CD14-positive monocyte (primary cell): ENCODE results near the gene RCBTB1. TPM values are rescaled to one million over a fixed set of nuclear protein-coding genes. Genes with fewer than 3 reads are reported as not detected.

Experiments
- DNase-seq, 3 donors: peaks; one replicate each; pipeline ENCODE4 v3.0.0-alpha.2; 2011 to 2022
- H2AFZ ChIP-seq: 2 replicates; pipeline ENCODE4 v1.6.0; 2012; ENCODE audit warnings: mild to moderate bottlenecking, low read depth, low read length, inconsistent platforms; ENCODE audit not compliant: insufficient read depth, poor library complexity, severe bottlenecking
- H3K27ac ChIP-seq, 2 donors: 1 replicate in 1 of 2; 2 replicates in 1 of 2; pipeline ENCODE4 v1.5.1; 2012 to 2013; ENCODE audit warnings: low read length in 2 of 2, control low read depth in 1 of 2, inconsistent platforms in 1 of 2, low read depth in 1 of 2, mild to moderate bottlenecking in 1 of 2
- H3K27me3 ChIP-seq, 2 donors: one replicate each; pipeline versions ENCODE4 v1.6.0 to v1.6.1; 2011 to 2013; ENCODE audit warnings: low read length in 2 of 2; ENCODE audit not compliant: control insufficient read depth in 2 of 2, insufficient read depth in 2 of 2
- H3K36me3 ChIP-seq, 2 donors: replicated peaks in 1 of 2; 1 replicate in 1 of 2; 2 replicates in 1 of 2; pipeline versions ENCODE4 v1.5.1 to v1.6.1; 2012 to 2013; ENCODE audit warnings: low read length in 2 of 2, control low read depth in 1 of 2, inconsistent platforms in 1 of 2, mild to moderate bottlenecking in 1 of 2; ENCODE audit not compliant: insufficient read depth in 2 of 2, control insufficient read depth in 1 of 2
- H3K4me1 ChIP-seq, 2 donors: 1 replicate in 1 of 2; 2 replicates in 1 of 2; pipeline versions ENCODE4 v1.5.1 to v1.6.1; 2012 to 2013; ENCODE audit warnings: low read length in 2 of 2, control low read depth in 1 of 2, inconsistent platforms in 1 of 2, mild to moderate bottlenecking in 1 of 2, moderate library complexity in 1 of 2; ENCODE audit not compliant: insufficient read depth in 2 of 2, control insufficient read depth in 1 of 2
- H3K4me2 ChIP-seq: replicated peaks from 2 replicates; pipeline ENCODE3; 2012; ENCODE audit warnings: low read length, moderate library complexity, mild to moderate bottlenecking; ENCODE audit not compliant: poor library complexity, severe bottlenecking; ENCODE audit errors: extremely low read depth
- H3K4me3 ChIP-seq, 3 experiments: fragments of 200-600 bp in 1 of 3; sonication (generic) in 1 of 3; replicated peaks in 1 of 3; 1 replicate in 2 of 3; 2 replicates in 1 of 3; pipeline ENCODE4 v1.5.1; 2011 to 2013; ENCODE audit warnings: low read length in 3 of 3, mild to moderate bottlenecking in 3 of 3, control low read depth in 2 of 3, low read depth in 2 of 3, inconsistent platforms in 1 of 3, moderate library complexity in 1 of 3
- H3K79me2 ChIP-seq: 2 replicates; pipeline ENCODE4 v1.6.0; 2012; ENCODE audit warnings: mild to moderate bottlenecking, control low read depth, inconsistent platforms, low read length, moderate library complexity; ENCODE audit not compliant: insufficient read depth
- H3K9ac ChIP-seq: 2 replicates; pipeline ENCODE4 v1.6.0; 2017; ENCODE audit warnings: low read length, mild to moderate bottlenecking; ENCODE audit not compliant: insufficient read depth, poor library complexity, severe bottlenecking
- H3K9me3 ChIP-seq, 2 donors: replicated peaks in 1 of 2; 1 replicate in 1 of 2; 2 replicates in 1 of 2; pipeline versions ENCODE4 v1.5.1 to v1.6.1; 2012 to 2013; ENCODE audit warnings: low read length in 2 of 2, control low read depth in 1 of 2; ENCODE audit not compliant: control insufficient read depth in 1 of 2, insufficient read depth in 1 of 2
- H4K20me1 ChIP-seq: 2 replicates; pipeline ENCODE4 v1.6.0; 2012; ENCODE audit warnings: mild to moderate bottlenecking, low read length, control low read depth, moderate library complexity; ENCODE audit not compliant: insufficient read depth
- H3K27ac Mint-ChIP-seq, 7 donors: one replicate each; pipeline ENCODE4 v1.8.0; 2020; ENCODE audit warnings: mild to moderate bottlenecking in 7 of 7, mixed read lengths in 7 of 7, moderate library complexity in 6 of 7, inconsistent platforms in 2 of 7
- H3K27me3 Mint-ChIP-seq, 3 donors: one replicate each; pipeline ENCODE4 v1.8.0; 2021 to 2022; ENCODE audit warnings: low read depth in 3 of 3, mild to moderate bottlenecking in 3 of 3, mixed read lengths in 3 of 3, moderate library complexity in 3 of 3, inconsistent platforms in 1 of 3
- H3K36me3 Mint-ChIP-seq, 2 donors: one replicate each; pipeline ENCODE4 v1.8.0; 2020; ENCODE audit warnings: mixed read lengths in 2 of 2, inconsistent platforms in 1 of 2, mild to moderate bottlenecking in 1 of 2
- H3K4me1 Mint-ChIP-seq: one replicate; pipeline ENCODE4 v1.8.0; 2020; ENCODE audit warnings: mild to moderate bottlenecking, mixed read lengths
- H3K4me3 Mint-ChIP-seq, 2 donors: one replicate each; pipeline ENCODE4 v1.8.0; 2020; ENCODE audit warnings: mild to moderate bottlenecking in 2 of 2, mixed read lengths in 2 of 2, moderate library complexity in 1 of 2
- H3K9me3 Mint-ChIP-seq, 7 donors: one replicate each; pipeline ENCODE4 v1.8.0; 2020 to 2022; ENCODE audit warnings: mixed read lengths in 7 of 7, mild to moderate bottlenecking in 6 of 7, moderate library complexity in 6 of 7, inconsistent platforms in 2 of 7
- CTCF ChIP-seq: fragments of 200-600 bp; IDR thresholded peaks from one replicate; pipeline ENCODE4 v1.8.0; 2022; ENCODE audit warnings: antibody characterized with exemption, mild to moderate bottlenecking
- WGBS: methylation state at CpG from one replicate; pipeline ENCODE4 v1.1.5; 2013; ENCODE audit warnings: missing lambda C conversion rate; ENCODE audit not compliant: insufficient coverage; 5-methylcytosine and 5-hydroxymethylcytosine counted together
- intact Hi-C, 2 donors: fragments of 100-400 bp; cut with micrococcal nuclease; formaldehyde crosslinking; loops; one replicate each; pipeline versions ENCODE4 v1.15.0 to v1.15.1; 2023
- polyA plus RNA-seq, 3 donors: library from polyadenylated mRNA; depleted of rRNA in 1 of 3; unstranded in 2 of 3; stranded (reverse) in 1 of 3; fragments of 300-500 nt in 2 of 3; fragments of >200 nt in 1 of 3; fragmentation: Illumina TruSeq in 2 of 3; gene quantifications; 1 replicate in 2 of 3; 2 replicates in 1 of 3; pipeline ENCODE4 v1.2.3, GENCODE V29; 2012 to 2021

Gene RCBTB1
- polyA plus RNA-seq, 3 donors: 9.8 to 19.4 (median 13.2) TPM

GRCh38 chr13:49502954-49503353 is 82.4 kb downstream of the RCBTB1 start:
- no peak overlapping the region for H3K4me3 Mint-ChIP-seq
- no peaks in the 10 kb centered on the region for H3K9me3 Mint-ChIP-seq
- no peak for DNase-seq
- Histone ChIP-seq H3K79me2 (peaks cover 7% of the 10 kb centered on the region), H3K36me3 (peaks cover 25 to 67% of the 10 kb centered on the region in 2 donors), H3K9me3 (no peaks in the 10 kb centered on the region), H3K9ac (no peak overlapping the region), H3K27me3 (no peaks in the 10 kb centered on the region), H3K27ac (no peak overlapping the region), H3K4me3 (no peak overlapping the region), H3K4me2 (no peak overlapping the region), H2AFZ (no peak overlapping the region), H4K20me1 (peaks cover 29% of the 10 kb centered on the region), H3K4me1 (no peaks in the 10 kb centered on the region)
- 35% methylated on average over 9 of the region's 9 CpGs for WGBS
- TF ChIP-seq CTCF: no peak
- peaks cover 12% of the 10 kb centered on the region for H3K4me1 Mint-ChIP-seq
- intact Hi-C loops: no loop called here
- H3K27me3 Mint-ChIP-seq: peaks cover 0 to 2% (median 0%) of the 10 kb centered on the region in 3 donors
- H3K27ac Mint-ChIP-seq: peak overlapping the region in 6 of 7 donors; percentile 1 to 63 (median 42)
- H3K36me3 Mint-ChIP-seq: peaks cover 35 to 55% of the 10 kb centered on the region in 2 donors

- H3K27ac Mint-ChIP-seq: peak overlapping the region in 1 of 7 donors; percentile 27
- H3K4me3 ChIP-seq: no peak overlapping the region
- no peak for TF ChIP-seq CTCF
- H3K9me3 Mint-ChIP-seq: no peaks in the 10 kb centered on the region
- H3K9me3 ChIP-seq: no peaks in the 10 kb centered on the region
- peaks cover 16 to 59% of the 10 kb centered on the region in 2 donors for H3K36me3 ChIP-seq
- H2AFZ ChIP-seq: no peak overlapping the region
- no peak overlapping the region for H3K9ac ChIP-seq
- peaks cover 37 to 55% of the 10 kb centered on the region in 2 donors for H3K36me3 Mint-ChIP-seq
- H3K4me3 Mint-ChIP-seq: no peak overlapping the region
- no peaks in the 10 kb centered on the region for H3K27me3 ChIP-seq
- peaks cover 27% of the 10 kb centered on the region for H3K4me1 Mint-ChIP-seq
- DNase-seq: no peak
- no peak overlapping the region for H3K4me2 ChIP-seq
- H3K79me2 ChIP-seq: peaks cover 19% of the 10 kb centered on the region
- intact Hi-C loops: loop anchor here in 1 of 2 donors (5.0 kb wide), 1 partner anchor 53 kb away; no protein-coding TSS in a partner anchor
- H3K27ac ChIP-seq: peak overlapping the region in 1 of 2 donors; percentile 36
- peaks cover 0 to 3% (median 0%) of the 10 kb centered on the region in 3 donors for H3K27me3 Mint-ChIP-seq
- peaks cover 15% of the 10 kb centered on the region for H4K20me1 ChIP-seq
- 100% methylated on average over 1 of the region's 6 CpGs for WGBS
- peaks cover 8 to 17% of the 10 kb centered on the region in 2 donors for H3K4me1 ChIP-seq
These were observed 85.3 kb downstream of the RCBTB1 start for GRCh38 chr13:49499889-49500660.
